H1 (cell line): ENCODE measurements around the gene DOCK3.

Experiments
- EP300 ChIP-seq, 2 experiments: IDR thresholded peaks; 1 replicate in 1 of 2; 2 replicates in 1 of 2; pipeline ENCODE4 v1.6.1; 2011 to 2012; ENCODE audit warnings: low read depth in 2 of 2, low read length in 2 of 2, mild to moderate bottlenecking in 2 of 2, borderline replicate concordance in 1 of 2, inconsistent platforms in 1 of 2, moderate library complexity in 1 of 2
- EZH2 ChIP-seq: fragments of 200-600 bp; sonication (generic); IDR thresholded peaks from 2 replicates; pipeline ENCODE4 v1.7.1; 2012; ENCODE audit warnings: low read depth, mild to moderate bottlenecking, moderate library complexity, low read length, inconsistent platforms; ENCODE audit not compliant: severe bottlenecking
- FOSL1 ChIP-seq: IDR thresholded peaks from 2 replicates; pipeline ENCODE4 v1.6.1; 2011; ENCODE audit warnings: mild to moderate bottlenecking, low read depth, low read length, moderate library complexity; ENCODE audit not compliant: insufficient read depth
- KDM1A ChIP-seq: fragments of 200-600, 300-600 bp; sonication (generic); IDR thresholded peaks from 2 replicates; pipeline ENCODE4 v1.7.1; 2016; ENCODE audit warnings: mild to moderate bottlenecking, low read length, borderline replicate concordance
- POLR2A ChIP-seq, 2 experiments: IDR thresholded peaks; 1 replicate in 1 of 2; 2 replicates in 1 of 2; pipeline ENCODE4 v1.6.1; 2011; ENCODE audit warnings: low read depth in 2 of 2, low read length in 2 of 2, mild to moderate bottlenecking in 2 of 2; ENCODE audit errors: control extremely low read depth in 1 of 2
- POLR2AphosphoS5 ChIP-seq: IDR thresholded peaks from 2 replicates; pipeline ENCODE4 v1.6.1; 2011; ENCODE audit warnings: low read depth, low read length
- RFX5 ChIP-seq: IDR thresholded peaks from 2 replicates; pipeline ENCODE4 v1.6.1; 2011; ENCODE audit warnings: low read depth, low read length, improper control_type of control experiment, borderline replicate concordance
- RNF2 ChIP-seq: fragments of 200-900, 300-1000 bp; sonication (generic); IDR thresholded peaks from 2 replicates; pipeline ENCODE4 v1.7.1; 2016; ENCODE audit warnings: borderline replicate concordance, low read depth, mild to moderate bottlenecking, antibody characterized with exemption, low read length; ENCODE audit not compliant: poor library complexity, severe bottlenecking; ENCODE audit errors: missing control alignments
- SP4 ChIP-seq: IDR thresholded peaks from 2 replicates; pipeline ENCODE4 v1.6.1; 2012; ENCODE audit warnings: low read length, inconsistent platforms
- TAF1 ChIP-seq: IDR thresholded peaks from 2 replicates; pipeline ENCODE4 v1.6.1; 2011; ENCODE audit warnings: mild to moderate bottlenecking, low read depth, low read length
- YY1 ChIP-seq: IDR thresholded peaks from 2 replicates; pipeline ENCODE4 v1.6.1; 2011; ENCODE audit warnings: low read depth, mild to moderate bottlenecking, low read length
- ZNF274 ChIP-seq: IDR thresholded peaks from 2 replicates; pipeline ENCODE4 v1.7.0; 2012; ENCODE audit warnings: low read length, borderline replicate concordance; ENCODE audit errors: extremely low read depth
- TF ChIP-seq, protein P1 (sequence below), 3 experiments: IDR thresholded peaks; 1 replicate in 2 of 3; 2 replicates in 1 of 3; pipeline versions ENCODE4 v1.5.1 to v1.6.1; 2011; ENCODE audit warnings: low read length in 3 of 3, mild to moderate bottlenecking in 3 of 3, inconsistent platforms in 2 of 3, low read depth in 1 of 3, moderate library complexity in 1 of 3; ENCODE audit not compliant: insufficient read depth in 1 of 3; ENCODE audit errors: control extremely low read depth in 1 of 3
- TF ChIP-seq, protein P2 (sequence below): IDR thresholded peaks from 2 replicates; pipeline ENCODE4 v1.6.1; 2012; ENCODE audit warnings: inconsistent platforms

DNA sequence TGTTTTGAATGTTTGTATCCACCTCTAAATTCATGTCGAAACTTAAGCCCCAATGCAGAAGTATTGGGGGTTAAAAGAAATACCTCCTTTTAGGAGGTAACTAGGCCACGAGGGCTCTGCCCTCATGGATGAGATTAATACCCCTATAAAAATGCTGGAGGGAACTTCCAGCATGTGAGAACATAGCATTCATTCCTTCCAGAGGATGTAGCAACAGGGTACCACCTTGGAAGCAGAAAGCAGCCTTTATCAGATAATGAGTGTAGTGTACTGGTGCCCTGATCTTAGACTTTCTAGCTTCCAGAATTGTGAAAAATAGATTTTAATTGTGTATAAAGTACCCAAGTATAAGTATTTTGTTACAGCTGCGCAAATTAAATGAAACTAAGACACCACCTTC lies 356.9 kb downstream of the DOCK3 start:
- TF ChIP-seq TAF1 = no peak
- TF ChIP-seq, protein P1, sequence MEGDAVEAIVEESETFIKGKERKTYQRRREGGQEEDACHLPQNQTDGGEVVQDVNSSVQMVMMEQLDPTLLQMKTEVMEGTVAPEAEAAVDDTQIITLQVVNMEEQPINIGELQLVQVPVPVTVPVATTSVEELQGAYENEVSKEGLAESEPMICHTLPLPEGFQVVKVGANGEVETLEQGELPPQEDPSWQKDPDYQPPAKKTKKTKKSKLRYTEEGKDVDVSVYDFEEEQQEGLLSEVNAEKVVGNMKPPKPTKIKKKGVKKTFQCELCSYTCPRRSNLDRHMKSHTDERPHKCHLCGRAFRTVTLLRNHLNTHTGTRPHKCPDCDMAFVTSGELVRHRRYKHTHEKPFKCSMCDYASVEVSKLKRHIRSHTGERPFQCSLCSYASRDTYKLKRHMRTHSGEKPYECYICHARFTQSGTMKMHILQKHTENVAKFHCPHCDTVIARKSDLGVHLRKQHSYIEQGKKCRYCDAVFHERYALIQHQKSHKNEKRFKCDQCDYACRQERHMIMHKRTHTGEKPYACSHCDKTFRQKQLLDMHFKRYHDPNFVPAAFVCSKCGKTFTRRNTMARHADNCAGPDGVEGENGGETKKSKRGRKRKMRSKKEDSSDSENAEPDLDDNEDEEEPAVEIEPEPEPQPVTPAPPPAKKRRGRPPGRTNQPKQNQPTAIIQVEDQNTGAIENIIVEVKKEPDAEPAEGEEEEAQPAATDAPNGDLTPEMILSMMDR (IDR thresholded peaks at IDR 0.05; ENCODE audit: control extremely low read depth in 1 of 3, insufficient read depth in 1 of 3, low read depth in 1 of 3, low read length in 3 of 3) = no peak
- TF ChIP-seq POLR2A (IDR thresholded peaks at IDR 0.05; ENCODE audit: control extremely low read depth in 1 of 2, low read depth in 2 of 2, low read length in 2 of 2) = no peak
- TF ChIP-seq ZNF274 = no peak
- no peak for TF ChIP-seq RNF2
- TF ChIP-seq RFX5 = no peak
- no peak for TF ChIP-seq FOSL1
- TF ChIP-seq KDM1A = no peak
- TF ChIP-seq, protein P2, sequence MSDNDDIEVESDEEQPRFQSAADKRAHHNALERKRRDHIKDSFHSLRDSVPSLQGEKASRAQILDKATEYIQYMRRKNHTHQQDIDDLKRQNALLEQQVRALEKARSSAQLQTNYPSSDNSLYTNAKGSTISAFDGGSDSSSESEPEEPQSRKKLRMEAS = no peak
- no peak for TF ChIP-seq EP300 (IDR thresholded peaks at IDR 0.05; ENCODE audit: borderline replicate concordance in 1 of 2, low read depth in 2 of 2, low read length in 2 of 2)
- TF ChIP-seq YY1 = no peak
- no peak for TF ChIP-seq EZH2
- no peak for TF ChIP-seq SP4
- no peak for TF ChIP-seq POLR2AphosphoS5
